Gastrocnemius medialis (tissue), 4 donors: Measurements from ENCODE around the gene SLC15A3.

ENCODE experiments used
- CTCF ChIP-seq, 5 experiments: fragments of 450-650 bp in 3 of 5; fragments of 200-600 bp in 2 of 5; sonication (generic) in 2 of 5; IDR thresholded peaks in 4 of 5; conservative IDR thresholded peaks in 1 of 5; 1 replicate in 4 of 5; 2 replicates in 1 of 5; pipeline ENCODE4 v1.5.1; 2016 to 2019; ENCODE audit warnings: antibody characterized with exemption in 5 of 5, mild to moderate bottlenecking in 3 of 5, moderate library complexity in 3 of 5
- POLR2A ChIP-seq, 2 donors: fragments of 450-650 bp; IDR thresholded peaks; one replicate each; pipeline ENCODE4 v1.6.1; 2017; ENCODE audit warnings: antibody characterized with exemption in 2 of 2, mild to moderate bottlenecking in 2 of 2, moderate library complexity in 2 of 2

- TF ChIP-seq CTCF (IDR thresholded peaks at IDR 0.05 in 4 of 5, conservative IDR thresholded peaks at IDR 0.05 in 1 of 5) = no peak
- no peak for TF ChIP-seq POLR2A (IDR thresholded peaks at IDR 0.05)
Observed at GRCh38 chr11:60977836-60978235, 25.9 kb upstream of the SLC15A3 start.
